Tibial artery (tissue), 4 donors: Measurements from ENCODE around the gene DTL.

Source experiments
- DNase-seq, 2 donors: peaks; one replicate each; pipeline ENCODE4 v3.0.0-alpha.2; 2019
- H3K27ac ChIP-seq, 2 donors: fragments of 200-600 bp; sonication (generic) in 1 of 2; 1 replicate in 1 of 2; 2 replicates in 1 of 2; pipeline ENCODE4 v1.5.1; 2018 to 2019; ENCODE audit warnings: mild to moderate bottlenecking in 1 of 2
- H3K27me3 ChIP-seq, 2 donors: fragments of 200-600 bp; sonication (generic) in 1 of 2; one replicate each; pipeline versions ENCODE4 v1.5.1 to v1.6.0; 2016 to 2019
- H3K36me3 ChIP-seq, 3 donors: fragments of 200-600 bp; sonication (generic) in 2 of 3; one replicate each; pipeline ENCODE4 v1.5.1; 2016 to 2019; ENCODE audit warnings: mild to moderate bottlenecking in 2 of 3
- H3K4me1 ChIP-seq, 4 donors: fragments of 200-600 bp; sonication (generic) in 2 of 4; 1 replicate in 3 of 4; 2 replicates in 1 of 4; pipeline ENCODE4 v1.5.1; 2016 to 2019
- H3K4me3 ChIP-seq, 2 donors: fragments of 200-600 bp; sonication (generic) in 1 of 2; 1 replicate in 1 of 2; 2 replicates in 1 of 2; pipeline ENCODE4 v1.5.1; 2018 to 2019; ENCODE audit warnings: mild to moderate bottlenecking in 2 of 2
- H3K9me3 ChIP-seq, 3 donors: fragments of 200-600 bp; sonication (generic) in 1 of 3; one replicate each; pipeline ENCODE4 v1.5.1; 2016 to 2019
- intact Hi-C: fragments of 100-400 bp; cut with DNase I; formaldehyde crosslinking; loops from one replicate; pipeline ENCODE4 v1.15.0; 2023; ENCODE audit warnings: low total_unique reads
- TF ChIP-seq, protein P1 (sequence below), 2 experiments: fragments of 200-600 bp in 1 of 2; fragments of 450-650 bp in 1 of 2; IDR thresholded peaks; one replicate each; pipeline ENCODE4 v1.5.1; 2017 to 2019; ENCODE audit warnings: antibody characterized with exemption in 2 of 2, mild to moderate bottlenecking in 1 of 2, moderate library complexity in 1 of 2

Gene DTL

DNA sequence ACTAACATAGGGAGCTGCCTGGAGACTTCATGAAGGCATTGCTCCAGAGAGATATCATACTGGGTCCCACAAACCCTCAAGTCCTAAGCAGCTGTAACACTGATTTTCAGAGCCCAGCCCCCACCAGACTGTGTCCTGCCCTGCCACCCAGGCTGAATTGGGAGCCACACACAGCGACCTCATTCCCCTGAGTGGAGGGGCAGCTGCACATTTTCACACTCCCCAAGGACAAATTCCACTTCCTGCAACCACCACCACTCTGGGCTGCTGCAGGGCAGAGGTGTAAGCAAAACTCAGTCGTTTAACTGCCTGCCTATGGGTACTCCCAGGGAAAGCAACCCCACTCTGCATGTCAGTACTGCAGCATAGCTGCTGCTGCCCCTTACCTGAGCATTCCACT, 19.8 kb downstream of the DTL start:
- H3K4me3 ChIP-seq: no peak overlapping the region
- H3K9me3 ChIP-seq: peaks cover 0 to 8% (median 0%) of the 10 kb centered on the region in 3 donors
- H3K27ac ChIP-seq: no peak overlapping the region
- TF ChIP-seq, protein P1, sequence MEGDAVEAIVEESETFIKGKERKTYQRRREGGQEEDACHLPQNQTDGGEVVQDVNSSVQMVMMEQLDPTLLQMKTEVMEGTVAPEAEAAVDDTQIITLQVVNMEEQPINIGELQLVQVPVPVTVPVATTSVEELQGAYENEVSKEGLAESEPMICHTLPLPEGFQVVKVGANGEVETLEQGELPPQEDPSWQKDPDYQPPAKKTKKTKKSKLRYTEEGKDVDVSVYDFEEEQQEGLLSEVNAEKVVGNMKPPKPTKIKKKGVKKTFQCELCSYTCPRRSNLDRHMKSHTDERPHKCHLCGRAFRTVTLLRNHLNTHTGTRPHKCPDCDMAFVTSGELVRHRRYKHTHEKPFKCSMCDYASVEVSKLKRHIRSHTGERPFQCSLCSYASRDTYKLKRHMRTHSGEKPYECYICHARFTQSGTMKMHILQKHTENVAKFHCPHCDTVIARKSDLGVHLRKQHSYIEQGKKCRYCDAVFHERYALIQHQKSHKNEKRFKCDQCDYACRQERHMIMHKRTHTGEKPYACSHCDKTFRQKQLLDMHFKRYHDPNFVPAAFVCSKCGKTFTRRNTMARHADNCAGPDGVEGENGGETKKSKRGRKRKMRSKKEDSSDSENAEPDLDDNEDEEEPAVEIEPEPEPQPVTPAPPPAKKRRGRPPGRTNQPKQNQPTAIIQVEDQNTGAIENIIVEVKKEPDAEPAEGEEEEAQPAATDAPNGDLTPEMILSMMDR (IDR thresholded peaks at IDR 0.05): no peak
- no peaks in the 10 kb centered on the region for H3K4me1 ChIP-seq
- no peaks in the 10 kb centered on the region for H3K36me3 ChIP-seq
- intact Hi-C loops: no loop called here
- no peaks in the 10 kb centered on the region for H3K27me3 ChIP-seq
- no peak for DNase-seq

DNA sequence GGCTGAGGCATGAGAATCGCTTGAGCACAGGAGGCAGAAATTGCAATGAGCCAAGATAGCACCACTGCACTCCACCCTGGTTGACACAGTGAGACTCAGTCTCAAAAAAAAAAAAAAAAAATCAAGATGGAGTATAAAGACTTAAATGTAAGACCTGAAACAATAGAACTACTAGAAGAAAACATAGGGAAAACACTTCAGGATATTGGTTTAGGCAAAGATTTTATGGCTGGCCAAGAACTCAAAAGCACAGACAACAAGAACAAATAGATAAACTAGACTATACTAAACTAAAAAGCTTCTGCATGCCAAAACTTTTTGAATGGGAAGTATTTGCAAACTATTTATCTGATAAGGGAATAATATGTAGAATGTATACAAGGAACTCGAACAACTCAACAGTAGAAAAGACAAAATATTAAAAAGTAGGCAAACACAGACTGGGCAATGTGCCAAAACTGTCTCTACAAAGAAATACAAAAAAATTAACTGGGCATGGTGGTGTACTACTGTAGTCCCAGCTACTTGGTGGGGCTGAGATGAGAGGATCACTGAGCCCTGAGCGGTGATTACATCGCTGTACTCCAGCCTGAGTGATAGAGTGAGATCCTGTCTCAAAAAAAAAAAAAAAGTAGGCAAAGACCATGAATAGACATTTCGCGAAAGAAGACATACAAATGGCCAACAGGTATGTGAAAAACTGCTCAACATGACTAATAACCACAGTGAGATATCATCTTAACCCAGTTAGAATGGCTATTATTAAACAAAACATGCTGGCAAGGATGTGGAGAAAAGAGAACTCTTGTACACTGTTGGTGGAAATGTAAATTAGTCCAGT, 25.3 kb downstream of the DTL start:
- H3K27ac ChIP-seq: no peak overlapping the region
- intact Hi-C loops: loop anchor here (5.0 kb wide), 1 partner anchor 391 kb away; no protein-coding TSS in a partner anchor
- no peak overlapping the region for H3K4me3 ChIP-seq
- TF ChIP-seq, protein P1 (IDR thresholded peaks at IDR 0.05): no peak
- no peak for DNase-seq
- no peaks in the 10 kb centered on the region for H3K4me1 ChIP-seq
- peaks cover 0 to 8% (median 0%) of the 10 kb centered on the region in 3 donors for H3K9me3 ChIP-seq
- H3K27me3 ChIP-seq: no peaks in the 10 kb centered on the region
- no peaks in the 10 kb centered on the region for H3K36me3 ChIP-seq

DNA sequence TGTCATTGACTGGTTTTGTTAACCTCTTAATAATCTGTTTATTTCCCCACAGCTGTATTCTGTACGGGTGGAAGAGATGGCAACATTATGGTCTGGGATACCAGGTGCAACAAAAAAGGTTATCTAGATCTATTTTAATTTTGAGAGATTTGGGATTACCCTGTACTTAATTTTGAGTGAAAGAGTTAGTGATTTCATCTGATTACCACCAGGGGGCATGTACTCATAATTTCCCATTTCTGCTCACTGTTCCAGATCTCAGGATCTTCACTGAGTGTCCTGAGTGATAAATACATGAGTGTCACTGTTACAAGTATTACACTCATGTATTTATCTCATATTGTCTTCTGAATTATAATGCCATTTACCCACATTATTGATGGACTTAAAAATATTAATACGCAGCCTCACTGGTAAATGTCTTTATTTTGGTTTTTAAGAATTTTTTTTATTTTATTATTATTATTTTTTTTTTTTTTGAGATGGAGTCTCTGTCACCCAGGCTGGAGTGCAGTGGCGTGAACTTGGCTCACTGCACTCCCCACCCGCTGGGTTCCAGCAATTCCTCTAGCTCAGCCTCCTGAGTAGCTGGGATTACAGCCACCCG, 27.4 kb downstream of the DTL start:
- DNase-seq: no peak
- TF ChIP-seq, protein P1 (IDR thresholded peaks at IDR 0.05): peak; percentile 60 to 68
- intact Hi-C loops: loop anchor here (5.0 kb wide), 1 partner anchor 389 kb away; no protein-coding TSS in a partner anchor
- no peak overlapping the region for H3K4me3 ChIP-seq
- H3K9me3 ChIP-seq: no peaks in the 10 kb centered on the region
- no peaks in the 10 kb centered on the region for H3K27me3 ChIP-seq
- no peaks in the 10 kb centered on the region for H3K4me1 ChIP-seq
- H3K36me3 ChIP-seq: no peaks in the 10 kb centered on the region
- no peak overlapping the region for H3K27ac ChIP-seq

DNA sequence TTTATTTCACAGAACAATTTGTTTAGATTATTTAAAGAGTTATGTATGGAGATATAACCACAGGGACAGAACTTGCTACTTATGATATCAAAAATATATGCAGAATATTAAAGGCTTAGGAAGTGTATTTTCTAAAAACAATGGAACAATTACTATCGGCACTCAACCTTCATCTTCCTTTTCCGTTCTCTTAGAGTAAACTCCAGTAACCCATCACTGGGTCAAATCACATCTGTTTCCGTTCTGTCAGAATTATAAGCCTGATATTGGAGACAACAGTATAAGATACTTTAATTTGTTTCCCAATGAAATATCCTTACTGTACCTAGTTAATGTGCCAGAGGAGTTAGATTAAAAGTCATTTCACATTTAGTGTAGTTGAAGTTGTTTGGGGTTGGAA, 32.2 kb downstream of the DTL start:
- Histone ChIP-seq H3K9me3 (no peaks in the 10 kb centered on the region), H3K27me3 (no peaks in the 10 kb centered on the region), H3K4me1 (no peaks in the 10 kb centered on the region), H3K36me3 (no peaks in the 10 kb centered on the region), H3K27ac (no peak overlapping the region), H3K4me3 (no peak overlapping the region)
- intact Hi-C loops: no loop called here
- TF ChIP-seq, protein P1 (IDR thresholded peaks at IDR 0.05): no peak
- no peak for DNase-seq

DNA sequence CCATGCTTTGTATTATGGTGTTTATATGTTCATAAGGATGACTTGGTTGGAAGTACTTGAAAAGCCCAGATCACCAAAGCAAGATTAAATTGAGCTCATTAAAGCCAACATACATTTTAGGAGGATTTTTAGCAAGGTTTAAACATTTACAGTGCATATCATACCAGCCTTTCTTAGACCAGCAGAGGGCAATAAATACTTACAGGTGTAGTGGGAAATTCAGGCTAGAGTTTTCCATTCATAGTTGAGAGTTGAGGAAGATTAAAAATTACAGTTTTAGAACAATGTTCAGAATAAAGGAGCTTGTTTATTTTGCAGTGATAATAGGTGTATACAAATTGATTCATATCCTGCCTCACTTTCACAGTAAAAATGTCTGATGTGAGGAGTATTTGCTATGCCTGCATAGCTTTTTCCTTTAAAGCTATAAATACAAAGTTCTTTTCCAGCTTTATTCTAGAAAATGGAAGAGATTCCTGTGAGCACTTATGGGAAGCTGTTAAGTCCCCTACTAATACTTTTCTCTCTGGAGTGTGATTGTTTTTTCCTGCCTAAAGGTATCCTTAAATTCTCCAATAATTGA, 35.3 kb downstream of the DTL start:
- H3K36me3 ChIP-seq: no peaks in the 10 kb centered on the region
- intact Hi-C loops: loop anchor here (2.0 to 5.0 kb wide), 3 partner anchors 221 to 386 kb away; no protein-coding TSS in a partner anchor
- H3K4me3 ChIP-seq: no peak overlapping the region
- H3K27me3 ChIP-seq: no peaks in the 10 kb centered on the region
- no peaks in the 10 kb centered on the region for H3K9me3 ChIP-seq
- TF ChIP-seq, protein P1 (IDR thresholded peaks at IDR 0.05): peak; percentile 75 to 84
- DNase-seq: no peak
- peak overlapping the region in 1 of 2 donors; percentile 27 for H3K27ac ChIP-seq
- H3K4me1 ChIP-seq: peaks cover 0 to 11% (median 2%) of the 10 kb centered on the region in 4 donors
